H9 (cell line): ENCODE data around the gene POLD3. TPM values are rescaled to one million over a fixed set of nuclear protein-coding genes. Genes with fewer than 3 reads are reported as not detected.

Experiments
- DNase-seq: peaks from one replicate; pipeline ENCODE4 v3.0.0-alpha.2; 2017
- H2AFZ ChIP-seq: one replicate; pipeline ENCODE4 v1.6.1; 2013; ENCODE audit warnings: mild to moderate bottlenecking, low read length, control low read depth, moderate library complexity
- H2AK5ac ChIP-seq: 2 replicates; pipeline ENCODE4 v1.6.1; 2013; ENCODE audit warnings: low read length, control low read depth, mixed read lengths; ENCODE audit not compliant: insufficient read length
- H2BK120ac ChIP-seq: one replicate; pipeline ENCODE4 v1.6.1; 2013; ENCODE audit warnings: low read depth, mild to moderate bottlenecking, low read length, control low read depth, inconsistent platforms; ENCODE audit not compliant: poor library complexity, severe bottlenecking
- H2BK12ac ChIP-seq: 2 replicates; pipeline ENCODE4 v1.6.1; 2013; ENCODE audit warnings: low read length, control low read depth, mixed read lengths, low read depth; ENCODE audit not compliant: insufficient read length
- H2BK15ac ChIP-seq: 2 replicates; pipeline ENCODE4 v1.6.1; 2013; ENCODE audit warnings: low read depth, low read length, control low read depth
- H2BK20ac ChIP-seq: one replicate; pipeline ENCODE4 v1.6.1; 2013; ENCODE audit warnings: low read depth, mild to moderate bottlenecking, low read length, control low read depth, inconsistent platforms; ENCODE audit not compliant: poor library complexity, severe bottlenecking
- H2BK5ac ChIP-seq: 2 replicates; pipeline ENCODE4 v1.6.1; 2013; ENCODE audit warnings: low read length, control low read depth, mixed read lengths; ENCODE audit not compliant: insufficient read length
- H3K14ac ChIP-seq: 2 replicates; pipeline ENCODE4 v1.6.1; 2013; ENCODE audit warnings: low read length, control low read depth; ENCODE audit not compliant: insufficient read depth
- H3K18ac ChIP-seq: 2 replicates; pipeline ENCODE4 v1.6.1; 2013; ENCODE audit warnings: low read depth, mild to moderate bottlenecking, mixed read lengths, low read length, control low read depth; ENCODE audit not compliant: insufficient read length
- H3K23ac ChIP-seq: 2 replicates; pipeline ENCODE4 v1.6.1; 2013; ENCODE audit warnings: low read length, control low read depth, mixed read lengths, low read depth; ENCODE audit not compliant: insufficient read length
- H3K23me2 ChIP-seq: 2 replicates; pipeline ENCODE4 v1.6.1; 2013; ENCODE audit warnings: low read depth, mild to moderate bottlenecking, mixed read lengths, low read length, control low read depth; ENCODE audit not compliant: insufficient read length, poor library complexity, severe bottlenecking
- H3K27ac ChIP-seq: 2 replicates; pipeline ENCODE4 v1.5.1; 2013; ENCODE audit warnings: low read length, control low read depth, mixed read lengths, low read depth; ENCODE audit not compliant: insufficient read length
- H3K27me3 ChIP-seq: 2 replicates; pipeline ENCODE4 v1.6.1; 2013; ENCODE audit warnings: low read length, control low read depth, inconsistent platforms; ENCODE audit not compliant: insufficient read depth
- H3K4ac ChIP-seq: 2 replicates; pipeline ENCODE4 v1.6.1; 2013; ENCODE audit warnings: low read depth, mild to moderate bottlenecking, control low read depth, inconsistent platforms, low read length, moderate library complexity
- H3K4me1 ChIP-seq: 2 replicates; pipeline ENCODE4 v1.6.1; 2013; ENCODE audit warnings: low read length, control low read depth, inconsistent platforms; ENCODE audit not compliant: insufficient read depth
- H3K4me2 ChIP-seq: 2 replicates; pipeline ENCODE4 v1.6.1; 2013; ENCODE audit warnings: low read length, control low read depth, mixed read lengths; ENCODE audit not compliant: insufficient read length, insufficient read depth
- H3K56ac ChIP-seq: 2 replicates; pipeline ENCODE4 v1.6.1; 2013; ENCODE audit warnings: low read depth, mild to moderate bottlenecking, mixed read lengths, low read length, control low read depth; ENCODE audit not compliant: insufficient read length
- H3K79me1 ChIP-seq: 2 replicates; pipeline ENCODE4 v1.6.1; 2013; ENCODE audit warnings: low read depth, mild to moderate bottlenecking, moderate library complexity, low read length, control low read depth, inconsistent platforms; ENCODE audit not compliant: insufficient read depth, poor library complexity, severe bottlenecking
- H3K79me2 ChIP-seq: 2 replicates; pipeline ENCODE4 v1.6.1; 2013; ENCODE audit warnings: low read length, control low read depth, inconsistent platforms; ENCODE audit not compliant: insufficient read depth
- H3K9ac ChIP-seq: 2 replicates; pipeline ENCODE4 v1.6.1; 2013; ENCODE audit warnings: low read length, control low read depth, mixed read lengths; ENCODE audit not compliant: insufficient read length; ENCODE audit errors: extremely low read depth
- H3K9me3 ChIP-seq: one replicate; pipeline ENCODE4 v1.6.1; 2013; ENCODE audit warnings: low read depth, low read length, inconsistent platforms; ENCODE audit not compliant: control insufficient read depth
- H3T11ph ChIP-seq: one replicate; pipeline ENCODE4 v1.6.1; 2013; ENCODE audit warnings: mild to moderate bottlenecking, low read length, control low read depth, inconsistent platforms
- H4K20me1 ChIP-seq: one replicate; pipeline ENCODE4 v1.6.1; 2013; ENCODE audit not compliant: control insufficient read depth, insufficient read length, insufficient read depth
- H4K5ac ChIP-seq: 2 replicates; pipeline ENCODE4 v1.6.1; 2013; ENCODE audit warnings: low read depth, mild to moderate bottlenecking, mixed read lengths, low read length, control low read depth; ENCODE audit not compliant: insufficient read length
- H4K8ac ChIP-seq: replicated peaks from 2 replicates; pipeline ENCODE4 v1.6.1; 2013; ENCODE audit warnings: low read length, control low read depth, mixed read lengths, low read depth; ENCODE audit not compliant: insufficient read length
- H4K91ac ChIP-seq: 2 replicates; pipeline ENCODE4 v1.6.1; 2013; ENCODE audit warnings: low read depth, mild to moderate bottlenecking, moderate library complexity, mixed read lengths, low read length, control low read depth; ENCODE audit not compliant: insufficient read length
- H3K27ac Mint-ChIP-seq, 3 experiments: 2 replicates in 2 of 3; 3 replicates in 1 of 3; pipeline ENCODE4 v1.8.0; 2020 to 2021; ENCODE audit warnings: mixed read lengths in 3 of 3, mild to moderate bottlenecking in 1 of 3, moderate library complexity in 1 of 3
- H3K27me3 Mint-ChIP-seq: 2 replicates; pipeline ENCODE4 v1.8.0; 2021; ENCODE audit warnings: low read depth, mild to moderate bottlenecking, moderate library complexity, mixed read lengths
- H3K36me3 Mint-ChIP-seq, 3 experiments: 2 replicates in 2 of 3; 3 replicates in 1 of 3; pipeline ENCODE4 v1.8.0; 2020 to 2021; ENCODE audit warnings: low read depth in 3 of 3, mixed read lengths in 3 of 3; ENCODE audit not compliant: insufficient read depth in 1 of 3
- H3K4me1 Mint-ChIP-seq, 2 experiments: 2 replicates each; pipeline ENCODE4 v1.8.0; 2020; ENCODE audit warnings: mixed read lengths in 2 of 2
- H3K4me3 Mint-ChIP-seq, 2 experiments: 2 replicates in 1 of 2; 3 replicates in 1 of 2; pipeline ENCODE4 v1.8.0; 2020 to 2021; ENCODE audit warnings: mild to moderate bottlenecking in 2 of 2, mixed read lengths in 2 of 2, moderate library complexity in 1 of 2
- H3K9me3 Mint-ChIP-seq, 2 experiments: 2 replicates in 1 of 2; 3 replicates in 1 of 2; pipeline ENCODE4 v1.8.0; 2020; ENCODE audit warnings: mild to moderate bottlenecking in 2 of 2, mixed read lengths in 2 of 2, moderate library complexity in 1 of 2
- WGBS: extraction: QIAGEN DNeasy Blood & Tissue Kit; methylation state at CpG from one replicate; pipeline ENCODE4 v1.1.7; 2013; ENCODE audit warnings: missing lambda C conversion rate, low lambda C conversion rate, mixed read lengths; ENCODE audit not compliant: insufficient read length; ENCODE audit errors: extremely low coverage; 5-methylcytosine and 5-hydroxymethylcytosine counted together
- total RNA-seq: library from RNA; stranded (reverse); gene quantifications from 2 replicates; pipeline ENCODE4 v1.2.1, GENCODE V29; 2021
- TF ChIP-seq, protein P1 (sequence below): fragments of 200-600 bp; sonication (generic); conservative IDR thresholded peaks from 3 replicates; pipeline ENCODE4 v1.8.0; 2021; ENCODE audit warnings: antibody characterized with exemption, mild to moderate bottlenecking

POLD3 gene
- total RNA-seq, 1 experiment from 2014 or later, result 34.1 TPM

DNA sequence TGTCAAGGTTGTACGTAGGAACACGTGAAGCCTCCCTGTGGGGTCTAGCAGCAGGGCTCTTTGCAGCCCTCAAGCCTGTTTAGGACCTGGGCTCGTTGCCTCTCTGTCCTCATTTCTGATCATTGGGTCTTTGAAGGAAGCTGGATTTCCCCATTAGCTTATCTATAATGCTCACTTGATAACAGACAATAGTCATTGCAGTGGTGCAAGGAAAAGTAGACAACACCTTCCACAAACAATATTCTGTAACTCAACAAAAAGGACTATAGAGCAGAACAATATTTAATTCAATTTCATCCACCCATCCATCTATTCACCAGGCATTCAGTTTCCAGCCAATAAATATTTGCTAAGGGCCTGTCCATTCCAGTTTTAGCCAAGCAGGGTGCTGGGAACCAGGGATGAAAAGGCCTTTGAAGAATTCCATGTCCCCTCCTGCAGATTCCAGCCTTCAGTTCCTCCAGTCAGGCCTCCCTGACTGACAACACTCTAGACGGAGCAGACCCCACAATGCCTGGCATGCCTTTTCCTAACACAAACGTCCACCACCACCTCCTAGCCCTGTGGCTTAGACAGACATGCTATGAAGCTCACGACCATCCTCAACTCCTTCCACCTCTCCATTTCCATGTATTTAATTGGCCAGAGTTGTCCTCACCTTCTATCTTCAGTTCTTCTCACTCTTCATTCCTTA is 12.7 kb upstream of the POLD3 start:
- H2AK5ac ChIP-seq, result no peak overlapping the region
- H3K9ac ChIP-seq, result no peak overlapping the region
- no peaks in the 10 kb centered on the region for H3K79me2 ChIP-seq
- no peaks in the 10 kb centered on the region for H3K23me2 ChIP-seq
- no peak overlapping the region for H3K4me2 ChIP-seq
- Mint-ChIP-seq H3K36me3 (no peaks in the 10 kb centered on the region), H3K4me1 (peaks cover 0 to 6% of the 10 kb centered on the region in 2 experiments; a peak in 2 of 4 replicates), H3K27me3 (no peaks in the 10 kb centered on the region), H3K27ac (no peak overlapping the region; a peak in 2 of 7 replicates), H3K9me3 (no peaks in the 10 kb centered on the region), H3K4me3 (no peak overlapping the region)
- H4K91ac ChIP-seq, result no peak overlapping the region
- no peak overlapping the region for H3K23ac ChIP-seq
- no peak overlapping the region for H4K5ac ChIP-seq
- H3K18ac ChIP-seq, result no peak overlapping the region
- no peak overlapping the region for H2AFZ ChIP-seq
- TF ChIP-seq, protein P1, sequence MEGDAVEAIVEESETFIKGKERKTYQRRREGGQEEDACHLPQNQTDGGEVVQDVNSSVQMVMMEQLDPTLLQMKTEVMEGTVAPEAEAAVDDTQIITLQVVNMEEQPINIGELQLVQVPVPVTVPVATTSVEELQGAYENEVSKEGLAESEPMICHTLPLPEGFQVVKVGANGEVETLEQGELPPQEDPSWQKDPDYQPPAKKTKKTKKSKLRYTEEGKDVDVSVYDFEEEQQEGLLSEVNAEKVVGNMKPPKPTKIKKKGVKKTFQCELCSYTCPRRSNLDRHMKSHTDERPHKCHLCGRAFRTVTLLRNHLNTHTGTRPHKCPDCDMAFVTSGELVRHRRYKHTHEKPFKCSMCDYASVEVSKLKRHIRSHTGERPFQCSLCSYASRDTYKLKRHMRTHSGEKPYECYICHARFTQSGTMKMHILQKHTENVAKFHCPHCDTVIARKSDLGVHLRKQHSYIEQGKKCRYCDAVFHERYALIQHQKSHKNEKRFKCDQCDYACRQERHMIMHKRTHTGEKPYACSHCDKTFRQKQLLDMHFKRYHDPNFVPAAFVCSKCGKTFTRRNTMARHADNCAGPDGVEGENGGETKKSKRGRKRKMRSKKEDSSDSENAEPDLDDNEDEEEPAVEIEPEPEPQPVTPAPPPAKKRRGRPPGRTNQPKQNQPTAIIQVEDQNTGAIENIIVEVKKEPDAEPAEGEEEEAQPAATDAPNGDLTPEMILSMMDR, result no peak
- no peaks in the 10 kb centered on the region for H3K4me1 ChIP-seq
- no peak overlapping the region for H2BK20ac ChIP-seq
- H2BK120ac ChIP-seq, result no peak overlapping the region
- H2BK12ac ChIP-seq, result no peak overlapping the region
- no CpG with 5 or more reads among the region's 6 CpGs for whole genome bisulfite sequencing
- no peak overlapping the region for H3K14ac ChIP-seq
- H2BK15ac ChIP-seq, result no peak overlapping the region
- no peak overlapping the region for H3T11ph ChIP-seq
- H4K20me1 ChIP-seq, result no peaks in the 10 kb centered on the region
- no peak for DNase-seq
- no peaks in the 10 kb centered on the region for H3K27me3 ChIP-seq
- H3K9me3 ChIP-seq, result no peaks in the 10 kb centered on the region
- H3K56ac ChIP-seq, result no peak overlapping the region
- no peak overlapping the region for H2BK5ac ChIP-seq
- no peak overlapping the region for H3K27ac ChIP-seq
- no peaks in the 10 kb centered on the region for H3K79me1 ChIP-seq
- no peak overlapping the region for H4K8ac ChIP-seq
- no peak overlapping the region for H3K4ac ChIP-seq
